Measurements from ENCODE around the gene P3R3URF. TPM values are rescaled to one million over a fixed set of nuclear protein-coding genes. Genes with fewer than 3 reads are reported as not detected.

The P3R3URF gene
- total RNA-seq, 1 experiment from 2014 or later: not detected

DNA sequence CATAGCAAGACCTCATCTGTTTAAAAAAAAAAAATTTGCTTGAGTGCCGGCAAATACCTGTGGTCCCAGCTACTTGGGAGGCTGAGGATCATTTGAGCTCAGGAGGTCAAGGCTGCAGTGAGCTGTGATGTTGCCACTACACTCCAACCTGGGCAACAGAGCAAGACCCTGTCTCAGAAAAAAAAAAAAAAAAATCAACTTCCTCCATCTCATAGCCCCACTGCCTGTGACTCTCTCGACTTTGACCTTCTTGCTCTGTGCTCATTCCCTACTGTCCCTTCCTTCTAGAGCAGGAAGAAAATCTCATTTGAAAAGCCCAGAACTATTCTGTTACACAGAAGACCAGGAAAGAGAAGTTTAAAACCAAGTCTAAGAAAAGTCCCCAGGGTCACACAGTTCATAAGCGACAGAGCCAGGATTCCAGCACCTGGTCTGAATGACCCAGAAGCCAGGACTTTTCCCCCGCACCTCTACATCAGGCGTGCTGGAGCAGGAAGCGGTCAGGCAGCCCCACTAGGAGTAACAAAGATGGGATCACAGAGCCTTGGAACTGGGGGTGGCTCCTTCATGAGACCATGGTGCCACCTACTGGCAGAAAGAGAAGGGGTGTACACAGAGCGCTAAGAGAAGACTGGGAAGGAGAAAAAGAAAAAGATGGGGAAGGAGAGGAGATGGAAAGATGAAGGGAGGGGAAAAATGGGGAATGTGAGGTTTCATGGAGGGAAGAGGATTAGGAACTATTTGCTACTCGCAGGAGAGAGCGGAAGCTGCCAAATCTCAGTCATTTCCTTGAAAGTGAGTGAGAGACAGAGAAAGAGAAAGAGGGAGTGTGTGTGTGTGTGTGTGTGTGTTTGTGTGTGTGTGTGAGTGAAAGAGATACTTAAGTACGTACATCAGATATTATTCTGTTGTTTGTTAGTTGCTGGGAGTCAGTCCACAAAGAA, 3.1 kb upstream of the P3R3URF start:
- in situ Hi-C loops (cut with HindIII; ENCODE audit: low sequenced_read_pairs): loop anchor here (10.0 kb wide), 1 partner anchor 115 kb away; no protein-coding TSS in a partner anchor
- DNase-seq (ENCODE audit: low spot score): peak; percentile 95

DNA sequence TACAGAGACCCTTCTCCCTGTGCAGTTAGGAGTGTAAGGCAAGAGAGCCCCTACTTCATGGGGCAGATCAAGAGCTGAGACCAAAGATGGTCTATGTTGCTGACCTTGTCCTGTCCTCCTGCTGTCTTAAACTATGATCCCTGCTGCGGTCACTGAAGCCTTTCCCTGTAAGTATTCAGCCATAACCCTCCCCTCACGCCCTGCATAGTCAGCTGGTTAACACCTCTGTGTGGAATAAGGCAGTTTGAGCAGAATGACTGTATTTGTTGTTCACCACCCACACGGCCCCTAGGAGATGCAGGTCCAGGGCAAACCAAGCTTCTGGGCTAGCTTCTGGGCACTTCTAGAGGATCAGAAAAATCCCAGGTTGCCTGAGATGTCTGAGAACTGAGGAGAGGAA, 1.0 kb downstream of the P3R3URF start:
- no peak for DNase-seq (ENCODE audit: low spot score)
- in situ Hi-C loops (cut with HindIII; ENCODE audit: low sequenced_read_pairs): loop anchor here (10.0 kb wide), 1 partner anchor 110 kb away; no protein-coding TSS in a partner anchor

DNA sequence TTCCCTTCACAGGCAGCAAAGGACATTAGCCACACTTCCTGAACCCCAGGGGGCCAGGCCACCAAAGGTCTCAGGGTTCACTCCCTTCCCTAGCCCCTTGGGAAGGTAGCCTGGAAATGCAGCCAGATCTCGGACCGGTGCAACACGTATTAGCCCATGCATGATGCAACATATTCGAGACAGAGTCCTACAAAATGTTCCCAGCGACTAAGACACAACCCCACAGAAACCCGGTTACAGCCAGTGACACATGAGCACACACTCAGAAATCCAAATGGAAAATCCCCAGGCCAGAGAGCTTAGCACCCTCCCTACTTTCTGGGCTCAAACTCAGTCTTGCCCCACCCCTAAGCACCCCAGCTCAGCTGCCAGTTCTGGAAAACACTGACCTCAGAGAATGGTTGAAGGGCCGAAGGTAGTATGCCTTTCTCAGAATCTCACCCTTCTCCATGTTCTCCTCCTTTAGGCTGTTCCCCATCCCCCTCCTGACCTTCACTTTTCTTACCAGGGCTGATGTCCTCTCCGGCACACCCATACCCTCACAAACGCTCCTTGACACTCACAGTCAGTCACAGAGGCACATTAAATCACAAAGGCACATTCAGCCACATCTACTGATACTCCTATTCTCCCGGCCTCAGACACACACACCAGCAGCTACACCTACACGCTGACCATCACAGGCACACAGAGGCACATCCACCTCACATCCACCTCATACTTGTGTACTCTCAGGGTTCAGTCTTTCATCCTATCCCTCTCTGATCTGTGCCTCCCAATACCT, 1.6 kb downstream of the P3R3URF start, which contains the start of gene TSPAN1:
Gene TSPAN1, plus strand, starts transcription at position 640 of the 784 bp plus-strand sequence. CDS start 6,021 bp downstream, outside the sequence.
- peak; percentile 98 for DNase-seq (ENCODE audit: low spot score)
- in situ Hi-C loops (cut with HindIII; ENCODE audit: low sequenced_read_pairs): loop anchor here (10.0 kb wide), 1 partner anchor 110 kb away; no protein-coding TSS in a partner anchor

DNA sequence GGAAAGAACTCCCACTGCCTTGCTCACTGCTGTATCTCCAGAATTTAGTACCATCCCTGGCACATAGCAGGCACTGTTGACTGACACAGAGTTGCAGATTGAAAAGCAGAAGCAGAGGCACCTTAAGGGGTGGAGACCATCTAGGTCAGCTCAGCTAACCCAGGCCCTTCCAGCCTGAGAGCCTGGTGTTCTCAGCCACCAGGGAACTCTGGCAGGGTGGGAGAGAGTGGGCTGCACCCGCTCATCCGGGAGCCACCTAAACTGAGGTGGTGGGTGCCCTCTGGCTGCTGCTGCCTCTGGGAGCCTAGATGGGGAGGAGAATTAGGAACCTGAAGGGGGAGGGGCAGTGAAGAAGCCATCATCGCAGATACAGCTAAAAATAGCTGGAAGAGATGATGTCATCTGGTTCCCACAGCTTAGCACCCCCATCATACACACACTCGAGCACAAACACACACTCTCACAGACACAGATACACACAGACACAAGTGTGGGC, 2.9 kb downstream of the P3R3URF start:
- in situ Hi-C loops (cut with HindIII; ENCODE audit: low sequenced_read_pairs): loop anchor here (10.0 kb wide), 1 partner anchor 109 kb away; no protein-coding TSS in a partner anchor
- DNase-seq (ENCODE audit: low spot score): peak; percentile 96

DNA sequence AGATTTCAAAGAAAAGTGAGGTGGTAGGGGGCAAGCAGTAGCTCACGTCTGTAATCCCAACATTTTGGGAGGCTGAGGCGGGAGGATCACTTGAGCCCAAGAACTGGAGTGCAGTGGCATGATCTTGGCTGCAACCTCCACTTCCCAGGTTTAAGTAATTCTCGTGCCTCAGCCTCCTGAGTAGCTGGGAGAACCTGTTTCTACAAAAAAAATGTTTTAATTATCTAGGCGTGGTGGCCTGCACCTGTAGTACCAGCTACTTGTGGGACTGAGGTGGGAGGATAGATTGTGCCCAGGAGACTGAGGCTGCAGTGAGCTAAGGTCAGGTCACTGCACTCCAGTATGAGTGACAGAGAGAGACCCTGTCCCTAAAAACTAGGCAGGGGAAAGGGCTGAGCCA, 4.0 kb downstream of the P3R3URF start:
- DNase-seq (ENCODE audit: low spot score): no peak
- in situ Hi-C loops (cut with HindIII; ENCODE audit: low sequenced_read_pairs): loop anchor here (10.0 kb wide), 1 partner anchor 108 kb away; no protein-coding TSS in a partner anchor

DNA sequence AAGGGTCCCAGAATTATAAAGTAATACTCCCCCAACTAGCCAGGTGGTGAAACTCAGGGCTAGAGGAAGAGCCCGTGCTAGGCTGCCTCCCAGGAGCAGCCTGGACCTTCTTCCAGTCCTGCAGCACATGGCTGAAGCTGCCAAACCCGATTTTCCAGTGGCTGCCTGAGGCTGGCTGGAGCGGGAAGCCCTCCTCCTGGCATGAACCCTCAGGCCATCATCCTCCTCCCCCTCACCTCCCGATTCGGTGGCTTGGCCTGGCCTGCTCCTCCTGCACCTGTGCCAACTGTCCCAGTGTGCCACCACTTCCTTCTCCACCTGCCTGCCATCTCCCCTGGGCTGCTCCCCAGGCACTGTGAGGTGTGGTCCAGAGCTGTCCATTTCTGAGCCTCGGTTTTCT, 4.4 kb downstream of the P3R3URF start:
- DNase-seq (ENCODE audit: low spot score): peak; percentile 96
- in situ Hi-C loops (cut with HindIII; ENCODE audit: low sequenced_read_pairs): loop anchor here (10.0 kb wide), 1 partner anchor 107 kb away; no protein-coding TSS in a partner anchor

DNA sequence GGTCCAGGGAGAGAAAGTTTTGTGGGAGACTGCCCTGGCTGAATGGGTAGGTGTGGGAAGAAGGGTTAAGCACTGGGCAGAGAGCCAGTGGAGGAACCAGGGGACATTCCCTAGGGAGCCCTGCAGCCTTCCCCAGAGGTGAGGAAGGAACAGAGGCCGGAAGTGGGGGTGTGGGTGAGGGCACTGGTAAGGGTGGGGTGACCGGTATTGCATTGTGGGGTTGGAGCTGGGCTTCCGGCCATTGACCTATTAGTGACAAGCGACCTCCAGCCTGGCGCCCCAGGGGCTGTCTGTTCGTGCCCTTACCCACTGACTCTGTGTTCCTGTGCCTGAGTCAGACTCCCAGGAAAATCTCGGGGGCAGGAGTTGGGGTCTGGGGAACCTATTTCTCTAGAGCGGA, 4.9 kb downstream of the P3R3URF start:
- in situ Hi-C loops (cut with HindIII; ENCODE audit: low sequenced_read_pairs): loop anchor here (10.0 kb wide), 1 partner anchor 107 kb away; no protein-coding TSS in a partner anchor

DNA sequence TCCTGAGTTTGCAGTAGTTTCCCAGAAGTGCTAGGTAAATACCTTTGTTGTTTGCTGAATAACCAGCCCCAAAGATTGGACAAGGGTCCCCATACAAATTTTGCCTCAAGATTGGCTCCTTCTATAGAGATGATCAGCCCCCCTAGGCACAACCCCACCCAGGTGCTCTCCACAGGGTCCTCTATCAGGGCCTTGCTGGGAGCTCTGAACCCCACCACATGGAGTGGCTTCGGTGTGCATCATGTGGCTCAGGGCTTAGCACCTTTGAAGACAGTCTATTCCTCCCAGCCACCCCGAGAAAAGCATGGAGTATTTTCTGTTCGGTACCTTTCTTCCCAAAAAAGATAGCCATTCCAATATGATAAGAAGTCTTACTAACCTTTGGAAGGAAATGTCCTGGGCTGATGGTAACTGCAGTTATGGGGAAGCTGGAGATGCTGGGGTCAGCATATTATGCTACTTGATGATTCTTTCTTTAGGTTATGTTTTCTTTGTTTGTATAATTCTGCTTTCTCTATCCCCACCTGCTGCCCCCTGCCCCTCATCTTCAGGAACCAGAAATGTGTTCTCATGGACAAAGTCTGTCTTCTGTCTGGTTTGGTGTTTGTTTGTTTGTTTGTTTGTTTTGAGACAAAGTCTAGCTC, 6.4 kb downstream of the P3R3URF start:
- in situ Hi-C loops (cut with HindIII; ENCODE audit: low sequenced_read_pairs): loop anchor here (10.0 kb wide), 1 partner anchor 105 kb away; no protein-coding TSS in a partner anchor
- DNase-seq (ENCODE audit: low spot score): no peak

More for the DNA sequence above, 4.9 kb downstream of the P3R3URF start:
- DNase-seq (ENCODE audit: low spot score): no peak

DNA sequence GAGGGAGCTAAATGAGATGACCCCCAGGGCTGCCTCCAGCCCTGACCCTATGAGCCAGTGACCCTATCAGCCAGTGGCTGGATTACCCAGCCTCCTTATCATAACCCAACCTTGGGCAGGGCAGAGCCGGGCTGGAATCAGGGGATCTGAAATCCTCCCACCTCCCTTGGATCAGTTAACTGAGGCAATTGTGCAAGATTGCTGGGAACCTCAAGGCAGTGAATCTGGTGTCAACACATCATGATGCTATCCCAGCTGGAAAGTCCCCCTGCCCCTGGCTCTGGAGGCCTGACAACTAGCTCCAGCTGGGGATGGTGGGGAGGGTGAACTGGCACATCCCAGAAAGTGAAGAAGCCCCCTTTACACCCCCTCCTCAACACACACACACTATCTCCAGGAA, 7.8 kb downstream of the P3R3URF start:
- no peak for DNase-seq (ENCODE audit: low spot score)
- in situ Hi-C loops (cut with HindIII; ENCODE audit: low sequenced_read_pairs): no loop called here

DNA sequence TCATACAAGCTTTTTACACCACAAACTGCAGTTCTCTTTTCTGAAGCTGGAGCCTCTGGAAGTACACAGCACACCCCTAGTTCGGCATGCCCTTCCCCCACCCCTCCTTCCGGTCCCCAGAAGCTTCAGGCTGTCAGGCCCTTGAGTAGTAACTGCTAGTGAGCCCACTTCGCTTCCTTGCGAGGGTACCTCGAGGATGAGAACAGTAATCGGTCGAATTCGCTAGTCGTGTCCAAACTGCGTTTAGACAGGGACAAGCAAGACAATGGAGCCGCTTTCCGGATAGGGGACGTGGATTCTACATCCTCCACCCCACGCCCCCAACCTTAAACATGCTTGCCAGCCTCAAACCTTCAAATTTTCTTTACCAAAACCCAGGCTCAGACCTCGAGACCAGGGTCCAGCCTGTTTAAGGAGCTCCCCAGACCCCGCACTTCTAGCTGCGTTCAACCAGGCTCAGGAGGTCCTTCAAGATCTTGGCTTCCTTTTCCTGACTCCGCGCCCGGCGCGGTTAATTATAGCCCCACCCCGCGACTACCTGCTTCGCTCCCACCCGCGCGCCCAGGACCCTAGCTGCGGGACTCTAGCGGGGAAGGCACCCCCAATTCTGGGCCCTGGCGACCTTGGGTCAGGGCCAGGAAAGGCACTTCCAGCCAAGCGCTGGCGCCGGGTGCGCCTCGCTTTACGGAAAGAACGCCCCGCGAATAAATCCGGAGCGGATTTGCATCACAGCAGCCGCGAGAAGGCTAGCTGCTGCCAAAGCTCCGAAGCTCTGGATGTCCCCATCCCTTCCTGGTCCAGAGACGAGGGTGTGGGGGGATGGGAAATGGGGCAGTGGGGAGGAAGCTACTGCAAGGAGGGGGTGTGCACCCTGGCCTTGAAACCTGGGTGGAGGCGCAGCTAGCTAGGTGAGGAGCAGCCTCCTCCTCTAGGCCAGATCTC, 9.5 kb downstream of the P3R3URF start:
- in situ Hi-C loops (cut with HindIII; ENCODE audit: low sequenced_read_pairs): no loop called here
- DNase-seq (ENCODE audit: low spot score): peak; percentile 70

DNA sequence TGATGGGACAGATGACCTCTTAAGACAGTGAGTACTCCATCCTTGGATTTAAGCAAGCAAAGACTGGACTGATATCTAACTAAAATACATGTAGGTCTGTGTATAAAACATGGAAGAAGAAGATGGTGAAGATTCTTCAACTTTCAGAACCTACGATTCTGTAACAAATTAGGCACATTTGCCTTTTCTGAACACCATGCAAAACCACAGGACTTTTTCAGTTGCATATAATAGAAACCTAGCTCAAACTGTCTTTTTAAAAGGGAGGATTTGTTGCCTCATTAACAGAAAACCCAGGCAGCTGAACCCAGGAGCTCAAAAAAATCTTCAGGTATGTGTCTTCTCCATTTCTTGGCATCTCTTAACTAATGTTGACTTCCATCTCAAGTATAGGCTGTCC, 16.1 kb downstream of the P3R3URF start:
- DNase-seq (ENCODE audit: low spot score): no peak
- in situ Hi-C loops (cut with HindIII; ENCODE audit: low sequenced_read_pairs): no loop called here

DNA sequence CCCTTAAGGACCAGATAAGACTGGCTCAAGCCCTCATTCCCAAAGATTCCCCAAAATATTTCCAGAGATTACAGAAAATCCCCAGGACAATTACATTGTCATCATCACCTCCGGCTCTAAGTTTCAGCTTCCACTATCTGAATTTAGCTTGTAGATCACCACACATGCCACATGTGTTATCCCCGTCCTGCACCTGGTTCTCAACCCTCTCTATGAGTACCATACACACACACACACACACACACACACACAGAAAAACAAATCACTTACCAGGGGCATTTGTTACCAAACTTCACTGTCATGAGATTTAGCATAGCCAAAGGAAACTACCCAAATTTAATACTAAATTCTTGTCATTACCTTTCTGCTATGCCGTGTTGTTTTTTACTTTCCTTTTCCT, 16.8 kb downstream of the P3R3URF start:
- DNase-seq (ENCODE audit: low spot score): no peak
- in situ Hi-C loops (cut with HindIII; ENCODE audit: low sequenced_read_pairs): no loop called here

DNA sequence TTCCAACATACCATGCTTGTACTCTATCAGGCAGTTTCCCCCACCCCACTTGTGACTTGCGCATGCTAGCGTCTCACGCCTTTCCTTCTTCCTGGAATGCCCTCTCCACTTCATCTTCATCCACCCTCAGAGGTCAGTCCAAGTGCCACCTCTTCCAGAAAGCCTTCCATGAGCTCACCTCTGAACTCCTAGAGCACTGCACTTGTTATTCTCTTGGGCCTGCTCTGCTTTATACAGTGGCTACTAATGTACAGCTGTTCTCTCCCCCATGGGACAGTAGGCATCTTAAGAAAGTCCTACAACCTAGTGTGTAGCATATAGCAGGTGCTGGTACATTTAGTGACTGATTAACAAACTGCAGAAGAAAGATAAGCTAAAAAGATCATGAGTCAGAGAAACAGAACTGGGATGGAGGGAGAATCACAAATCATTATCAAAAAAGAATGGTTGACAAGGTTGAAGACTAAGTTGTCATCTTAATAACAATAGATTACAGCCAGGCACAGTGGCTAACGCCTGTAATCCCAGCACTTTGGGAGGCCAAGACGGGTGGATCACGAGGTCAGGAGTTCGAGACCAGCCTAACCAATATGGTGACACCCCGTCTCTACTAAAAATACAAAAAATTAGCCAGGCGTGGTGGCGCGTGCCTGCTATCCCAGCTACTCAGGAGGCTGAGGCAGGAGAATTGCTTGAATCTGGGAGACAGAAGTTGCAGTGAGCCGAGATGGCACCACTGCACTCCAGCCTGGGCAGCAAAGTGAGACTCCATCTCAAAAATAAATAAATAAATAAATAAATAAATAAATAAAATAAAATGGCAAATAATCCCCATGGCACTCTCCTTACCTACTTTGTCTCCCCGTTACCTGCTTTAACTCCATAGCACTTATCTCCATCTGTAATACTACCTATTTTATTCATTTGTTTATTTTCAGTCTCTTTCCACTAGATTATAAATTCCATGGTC, 17.7 kb downstream of the P3R3URF start:
- in situ Hi-C loops (cut with HindIII; ENCODE audit: low sequenced_read_pairs): no loop called here

DNA sequence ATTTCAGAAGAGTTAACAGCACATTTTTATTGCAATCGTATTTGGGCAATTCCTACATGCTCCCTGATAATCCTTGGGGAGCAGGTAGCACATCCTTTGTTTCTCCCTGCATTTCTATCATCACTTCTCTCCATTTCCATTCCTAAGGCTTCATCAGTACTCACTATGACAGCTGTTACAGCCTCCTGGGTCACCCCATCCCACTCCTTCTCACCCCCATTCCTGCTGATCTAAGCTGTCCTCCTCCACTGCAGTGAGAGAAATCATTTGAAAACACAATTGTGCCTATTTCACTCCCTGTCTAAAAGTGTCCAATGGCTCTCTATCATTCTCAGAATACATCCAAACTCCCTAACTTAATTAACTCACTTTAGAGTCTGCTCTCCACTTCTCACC, 18.4 kb downstream of the P3R3URF start:
- in situ Hi-C loops (cut with HindIII; ENCODE audit: low sequenced_read_pairs): no loop called here
- no peak for DNase-seq (ENCODE audit: low spot score)

More for the DNA sequence above, 17.7 kb downstream of the P3R3URF start:
- DNase-seq (ENCODE audit: low spot score): no peak

DNA sequence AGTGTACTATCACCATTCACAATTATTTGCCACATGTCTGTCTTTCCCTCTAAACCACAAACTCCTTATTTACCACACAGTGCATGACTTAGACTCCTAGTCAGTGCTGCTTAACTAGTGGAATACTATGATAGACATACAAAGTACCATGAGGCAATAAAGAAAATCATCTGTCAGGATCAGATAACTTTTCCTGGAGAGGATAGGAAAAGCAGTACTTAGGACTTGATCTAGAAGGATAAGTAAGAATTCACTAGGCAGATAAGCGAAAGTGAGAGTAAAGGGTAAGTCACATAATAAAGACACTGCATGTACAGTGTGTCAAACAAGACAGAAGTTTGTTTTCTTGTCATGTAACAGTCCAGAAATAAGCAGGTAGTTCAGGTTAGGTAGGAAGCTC, 22.6 kb downstream of the P3R3URF start:
- DNase-seq (ENCODE audit: low spot score): no peak
- in situ Hi-C loops (cut with HindIII; ENCODE audit: low sequenced_read_pairs): no loop called here

DNA sequence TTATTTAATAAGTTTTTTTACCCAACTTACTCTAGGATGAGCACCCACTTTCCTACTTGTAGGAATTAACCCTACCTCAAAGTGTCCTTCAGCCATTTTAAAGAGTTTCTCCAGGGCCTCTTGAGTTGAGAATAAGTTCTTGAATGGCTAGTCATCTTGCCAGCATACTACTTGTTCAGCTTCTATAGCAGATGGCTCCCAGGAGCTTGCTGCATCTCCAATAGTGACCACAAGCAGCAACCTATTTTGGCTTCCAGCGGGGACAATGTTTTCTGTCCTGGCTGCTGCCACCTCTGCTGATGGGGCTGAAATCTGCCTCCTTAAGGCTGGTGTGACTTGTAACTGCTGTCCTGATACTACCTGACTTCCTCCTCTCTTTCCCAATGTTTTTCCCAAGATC, 23.1 kb downstream of the P3R3URF start:
- in situ Hi-C loops (cut with HindIII; ENCODE audit: low sequenced_read_pairs): no loop called here
- no peak for DNase-seq (ENCODE audit: low spot score)

DNA sequence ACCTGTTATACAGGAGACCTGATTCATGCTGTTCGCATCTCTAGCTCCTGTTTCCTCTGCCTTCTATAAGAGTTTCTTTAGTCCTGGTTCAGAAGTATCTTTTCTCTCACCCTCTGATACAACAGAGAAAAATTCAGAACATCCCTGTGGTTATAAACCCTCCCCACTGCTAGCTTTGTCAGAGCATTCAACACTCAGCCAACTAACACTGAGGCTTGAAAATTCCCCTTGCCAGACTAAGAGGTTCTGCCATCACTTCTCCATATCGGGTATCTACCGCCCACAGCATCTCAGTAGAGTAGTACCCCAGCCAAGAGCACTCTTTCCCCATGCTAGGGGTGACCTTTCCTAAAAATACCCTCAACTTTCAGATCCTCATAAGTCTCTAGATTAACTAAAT, 24.3 kb downstream of the P3R3URF start:
- in situ Hi-C loops (cut with HindIII; ENCODE audit: low sequenced_read_pairs): no loop called here
- no peak for DNase-seq (ENCODE audit: low spot score)

Measured in G401 (cell line).